Smooth muscle cell (in vitro differentiated cells): ENCODE measurements around the gene RAPGEF5. TPM values are rescaled to one million over a fixed set of nuclear protein-coding genes. Genes with fewer than 3 reads are reported as not detected.

Source experiments
- DNase-seq: peaks from one replicate; lab custom pipeline; 2025; ENCODE audit not compliant: unreplicated experiment; lab: John Stamatoyannopoulos, UW
- H2AFZ ChIP-seq: fragments of 200-600 bp; sonication (generic); 2 replicates; pipeline ENCODE4 v1.6.0; 2016; ENCODE audit warnings: antibody characterized with exemption, low read depth, mild to moderate bottlenecking
- H3F3A ChIP-seq: fragments of 200-600 bp; sonication (generic); 2 replicates; pipeline ENCODE4 v1.6.0; 2017; ENCODE audit warnings: antibody characterized with exemption, low read depth
- H3K27ac ChIP-seq: fragments of 200-600 bp; sonication (generic); 2 replicates; pipeline ENCODE4 v1.5.1; 2016; ENCODE audit warnings: low read depth, mild to moderate bottlenecking
- H3K27me3 ChIP-seq: fragments of 200-600 bp; sonication (generic); 2 replicates; pipeline ENCODE4 v1.6.1; 2016; ENCODE audit warnings: low read depth, mild to moderate bottlenecking
- H3K36me3 ChIP-seq: fragments of 200-600 bp; sonication (generic); 2 replicates; pipeline ENCODE4 v1.5.1; 2016; ENCODE audit warnings: low read depth
- H3K4me1 ChIP-seq: fragments of 200-600 bp; sonication (generic); 2 replicates; pipeline ENCODE4 v1.5.1; 2016; ENCODE audit warnings: low read depth
- H3K4me2 ChIP-seq: fragments of 200-600 bp; sonication (generic); 2 replicates; pipeline ENCODE4 v1.6.0; 2016; ENCODE audit warnings: mild to moderate bottlenecking
- H3K4me3 ChIP-seq: fragments of 200-600 bp; sonication (generic); 2 replicates; pipeline ENCODE4 v1.5.1; 2016; ENCODE audit warnings: mild to moderate bottlenecking
- H3K79me2 ChIP-seq: fragments of 200-600 bp; sonication (generic); 2 replicates; pipeline ENCODE4 v1.6.0; 2016; ENCODE audit warnings: low read depth, mild to moderate bottlenecking
- H3K9ac ChIP-seq: fragments of 200-600 bp; sonication (generic); 2 replicates; pipeline ENCODE4 v1.6.0; 2016; ENCODE audit warnings: low read depth
- H3K9me3 ChIP-seq: fragments of 200-600 bp; sonication (generic); replicated peaks from 2 replicates; pipeline ENCODE4 v1.5.1; 2016; ENCODE audit warnings: low read depth
- H4K20me1 ChIP-seq: fragments of 200-600 bp; sonication (generic); 2 replicates; pipeline ENCODE4 v1.6.0; 2016; ENCODE audit warnings: low read depth
- CTCF ChIP-seq: fragments of 200-600 bp; sonication (generic); IDR thresholded peaks from 2 replicates; pipeline ENCODE4 v1.5.1; 2017; ENCODE audit warnings: borderline replicate concordance, mild to moderate bottlenecking, antibody characterized with exemption; ENCODE audit not compliant: insufficient read depth, poor library complexity, severe bottlenecking
- WGBS: methylation state at CpG from one replicate; pipeline ENCODE4 v1.1.7; 2016; ENCODE audit warnings: low lambda C conversion rate; 5-methylcytosine and 5-hydroxymethylcytosine counted together
- polyA plus RNA-seq: library from polyadenylated mRNA; unstranded; fragments of >200 nt; fragmentation: Nextera tagmentation; extraction: Ambion mirVana; gene quantifications from 2 replicates; pipeline ENCODE4 v1.2.1, GENCODE V29; 2016
- total RNA-seq: library from RNA; depleted of rRNA; stranded (reverse); fragments of >200 nt; gene quantifications from 2 replicates; pipeline ENCODE4 v1.2.3, GENCODE V29; 2014

The RAPGEF5 gene
- total and polyA plus RNA-seq, 2 experiments from 2014 or later, result 11.4 TPM; not detected in 1

GRCh38 chr7:22240904-22241571 is 115.9 kb downstream of the RAPGEF5 start:
- H3K36me3 ChIP-seq, result no peaks in the 10 kb centered on the region
- no peak for DNase-seq
- TF ChIP-seq CTCF, result no peak

GRCh38 chr7:22238354-22239311 is 118.3 kb downstream of the RAPGEF5 start:
- no peak for DNase-seq
- Histone ChIP-seq H3K4me3 (no peak overlapping the region), H4K20me1 (no peaks in the 10 kb centered on the region), H3K27ac (no peak overlapping the region), H3K9me3 (no peaks in the 10 kb centered on the region), H3F3A (no peaks in the 10 kb centered on the region), H3K27me3 (no peaks in the 10 kb centered on the region), H3K36me3 (no peaks in the 10 kb centered on the region), H3K4me2 (no peak overlapping the region), H2AFZ (no peak overlapping the region), H3K9ac (no peak overlapping the region), H3K4me1 (peaks cover 7% of the 10 kb centered on the region), H3K79me2 (no peaks in the 10 kb centered on the region)
- no peak for TF ChIP-seq CTCF
- 99% methylated on average over 3 of the region's 3 CpGs for WGBS

More at GRCh38 chr7:22240904-22241571, 115.9 kb downstream of the RAPGEF5 start:
- H3F3A ChIP-seq, result no peaks in the 10 kb centered on the region
- H3K27ac ChIP-seq, result no peak overlapping the region
- H3K4me3 ChIP-seq, result no peak overlapping the region
- no peak overlapping the region for H3K4me2 ChIP-seq
- no peak overlapping the region for H3K9ac ChIP-seq
- no peaks in the 10 kb centered on the region for H4K20me1 ChIP-seq
- peaks cover 7% of the 10 kb centered on the region for H3K4me1 ChIP-seq
- no peaks in the 10 kb centered on the region for H3K27me3 ChIP-seq
- H2AFZ ChIP-seq, result no peak overlapping the region
- H3K9me3 ChIP-seq, result no peaks in the 10 kb centered on the region
- no peaks in the 10 kb centered on the region for H3K79me2 ChIP-seq

- H3K9ac ChIP-seq, result no peak overlapping the region
- H3K4me2 ChIP-seq, result no peak overlapping the region
- H3K4me3 ChIP-seq, result no peak overlapping the region
- H3K36me3 ChIP-seq, result no peaks in the 10 kb centered on the region
- H3K4me1 ChIP-seq, result peaks cover 7% of the 10 kb centered on the region
- no peaks in the 10 kb centered on the region for H3K9me3 ChIP-seq
- no peaks in the 10 kb centered on the region for H3F3A ChIP-seq
- H3K27me3 ChIP-seq, result no peaks in the 10 kb centered on the region
- H2AFZ ChIP-seq, result no peak overlapping the region
- no peak for DNase-seq
- H3K27ac ChIP-seq, result no peak overlapping the region
- TF ChIP-seq CTCF, result no peak
- WGBS, result 93% methylated on average over 2 of the region's 2 CpGs
- H3K79me2 ChIP-seq, result no peaks in the 10 kb centered on the region
- H4K20me1 ChIP-seq, result no peaks in the 10 kb centered on the region
These were observed 121.8 kb downstream of the RAPGEF5 start for GRCh38 chr7:22235134-22235533.
